Measurements from ENCODE around the gene S100A11.

S100A11 gene

DNA sequence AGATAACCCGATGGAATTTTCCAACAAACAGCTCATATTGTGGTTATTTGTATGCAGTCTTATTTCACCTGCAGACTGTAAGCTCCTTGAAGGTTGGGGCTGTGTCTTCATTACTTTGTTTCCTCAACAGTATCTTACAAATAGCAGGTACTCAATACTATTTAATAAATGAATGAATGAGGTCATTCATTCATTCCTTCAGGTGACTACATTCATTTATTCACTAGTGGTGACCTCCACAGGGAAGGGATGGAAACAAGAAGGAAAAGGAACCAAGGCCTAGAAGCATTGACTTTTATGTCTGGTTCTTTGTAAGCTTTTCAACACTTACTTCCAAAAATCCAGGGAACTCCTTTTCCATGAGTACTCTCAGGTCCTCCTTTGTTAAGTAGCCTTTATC, 51.0 kb downstream of the S100A11 start:
- POLR2A ChIA-PET (ENCODE audit: low non-redundant PET) = interaction anchor here (0.6 kb wide), 1 partner anchor 11 kb away, joined by 11 read pairs; no protein-coding TSS in a partner anchor

DNA sequence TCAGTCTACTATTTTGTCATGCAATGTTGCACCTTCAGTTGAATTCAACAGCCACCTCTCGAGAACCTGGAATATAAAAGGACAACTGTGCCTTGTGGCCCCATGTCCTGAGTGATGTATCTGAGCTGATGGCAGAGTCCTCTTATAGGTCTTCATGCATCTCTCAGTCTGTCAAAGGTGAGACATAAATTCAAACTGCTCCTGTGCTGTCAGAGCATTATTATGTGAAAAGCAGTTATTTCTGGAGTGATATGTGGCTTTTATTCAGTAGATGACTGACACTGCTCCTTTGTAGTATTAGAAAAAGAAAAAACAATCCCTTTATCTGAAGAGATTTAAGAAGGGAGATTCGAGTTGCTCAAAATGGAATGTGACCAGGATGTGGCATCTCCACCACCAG, 51.5 kb downstream of the S100A11 start:
- no peak for DNase-seq (ENCODE audit: low spot score)
- POLR2A ChIA-PET (ENCODE audit: low non-redundant PET) = interaction anchor here (0.6 kb wide), 1 partner anchor 11 kb away, joined by 11 read pairs; no protein-coding TSS in a partner anchor
- CTCF ChIA-PET = interaction anchor here (1.0 kb wide), 1 partner anchor 18 kb away, joined by 4 read pairs; no protein-coding TSS in a partner anchor

More for the DNA sequence above, 51.0 kb downstream of the S100A11 start:
- CTCF ChIA-PET = interaction anchor here (0.9 to 1.0 kb wide), 2 partner anchors 18 to 52 kb away, joined by 4 read pairs; no protein-coding TSS in a partner anchor
- DNase-seq (ENCODE audit: low spot score) = no peak
- no peak overlapping the region for H3K27ac ChIP-seq
- TF ChIP-seq, protein P1, sequence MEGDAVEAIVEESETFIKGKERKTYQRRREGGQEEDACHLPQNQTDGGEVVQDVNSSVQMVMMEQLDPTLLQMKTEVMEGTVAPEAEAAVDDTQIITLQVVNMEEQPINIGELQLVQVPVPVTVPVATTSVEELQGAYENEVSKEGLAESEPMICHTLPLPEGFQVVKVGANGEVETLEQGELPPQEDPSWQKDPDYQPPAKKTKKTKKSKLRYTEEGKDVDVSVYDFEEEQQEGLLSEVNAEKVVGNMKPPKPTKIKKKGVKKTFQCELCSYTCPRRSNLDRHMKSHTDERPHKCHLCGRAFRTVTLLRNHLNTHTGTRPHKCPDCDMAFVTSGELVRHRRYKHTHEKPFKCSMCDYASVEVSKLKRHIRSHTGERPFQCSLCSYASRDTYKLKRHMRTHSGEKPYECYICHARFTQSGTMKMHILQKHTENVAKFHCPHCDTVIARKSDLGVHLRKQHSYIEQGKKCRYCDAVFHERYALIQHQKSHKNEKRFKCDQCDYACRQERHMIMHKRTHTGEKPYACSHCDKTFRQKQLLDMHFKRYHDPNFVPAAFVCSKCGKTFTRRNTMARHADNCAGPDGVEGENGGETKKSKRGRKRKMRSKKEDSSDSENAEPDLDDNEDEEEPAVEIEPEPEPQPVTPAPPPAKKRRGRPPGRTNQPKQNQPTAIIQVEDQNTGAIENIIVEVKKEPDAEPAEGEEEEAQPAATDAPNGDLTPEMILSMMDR (conservative IDR thresholded peaks at IDR 0.05; ENCODE audit: low read depth) = no peak

DNA sequence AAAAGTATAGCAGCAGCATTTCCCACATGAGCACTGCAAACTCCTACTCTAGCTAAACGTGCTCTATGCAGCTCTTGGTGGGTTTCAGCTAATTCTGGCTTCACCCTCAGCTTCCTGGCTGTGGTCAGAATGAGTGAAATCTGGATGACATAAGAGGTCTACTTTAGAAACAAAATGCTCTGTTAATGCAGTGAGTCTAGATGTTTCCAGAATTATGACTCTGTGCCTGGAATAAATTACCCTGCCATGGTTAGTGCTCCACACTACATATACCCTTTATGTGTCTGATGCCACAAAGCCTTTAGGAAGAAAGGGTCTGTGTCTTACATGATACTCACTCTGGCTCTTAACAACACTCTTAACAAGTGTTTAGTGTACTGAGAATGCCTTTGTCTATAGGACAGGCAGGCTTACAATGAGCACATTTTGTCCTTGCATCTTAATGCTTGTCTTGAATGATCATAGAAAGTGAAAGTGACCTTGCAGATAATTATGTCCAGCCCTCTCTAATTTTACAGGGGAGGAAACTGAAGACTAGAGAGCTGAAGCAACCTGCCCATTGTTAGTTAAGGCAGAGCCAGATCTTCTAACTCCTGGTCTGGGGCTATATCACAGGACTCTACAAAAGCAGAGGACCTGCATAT, 52.4 kb downstream of the S100A11 start:
- ChIA-PET CTCF (interaction anchor here (1.0 kb wide), 1 partner anchor 17 kb away, joined by 4 read pairs; no protein-coding TSS in a partner anchor), POLR2A (ENCODE audit: low non-redundant PET) (no interaction called here)
- no peak for DNase-seq (ENCODE audit: low spot score)
- TF ChIP-seq, protein P1 (conservative IDR thresholded peaks at IDR 0.05; ENCODE audit: low read depth) = no peak
- no peak overlapping the region for H3K27ac ChIP-seq

More for the DNA sequence above, 51.5 kb downstream of the S100A11 start:
- TF ChIP-seq, protein P1 (conservative IDR thresholded peaks at IDR 0.05; ENCODE audit: low read depth) = no peak
- H3K27ac ChIP-seq = no peak overlapping the region

All from RWPE1 (cell line).